GM19239 (cell line): Measurements from ENCODE around the gene C1orf141.
A peak's percentile ranks its signal among the peaks of the same experiment; 100 is the strongest.
"Not testable (repeated sequence)": the region's sequence is repeated elsewhere in the genome, so short reads cannot be mapped to it uniquely, and the experiment has no call there.

Source experiments
- DNase-seq: peaks from one replicate; pipeline ENCODE4 v3.0.0; 2011; ENCODE audit warnings: low spot score; ENCODE audit not compliant: insufficient read length
- FAIRE-seq: peaks from 2 replicates; lab custom pipeline; 2011; peaks lifted over from hg19 to GRCh38; lab: Jason Lieb, UNC

Gene C1orf141

GRCh38 chr1:67144696-67145095 is 9.9 kb upstream of the C1orf141 start:
- DNase-seq: no peak
- FAIRE-seq: no peak

GRCh38 chr1:67143966-67144365 is 9.2 kb upstream of the C1orf141 start:
- DNase-seq: no peak
- FAIRE-seq: no peak

- DNase-seq: no peak
- no peak for FAIRE-seq
Measured at GRCh38 chr1:67142931-67143330, 8.2 kb upstream of the C1orf141 start.

- not testable (repeated sequence) for DNase-seq, FAIRE-seq
Measured at GRCh38 chr1:67141832-67142231, 7.1 kb upstream of the C1orf141 start.

GRCh38 chr1:67140460-67140859 is 5.7 kb upstream of the C1orf141 start:
- no peak for FAIRE-seq

GRCh38 chr1:67138813-67139499 is 4.2 kb upstream of the C1orf141 start:
- FAIRE-seq (no peak), DNase-seq (no peak)

More at GRCh38 chr1:67140460-67140859, 5.7 kb upstream of the C1orf141 start:
- DNase-seq: no peak

- DNase-seq (no peak), FAIRE-seq (peak; percentile 11)
Measured at GRCh38 chr1:67137307-67137753, 2.6 kb upstream of the C1orf141 start.

GRCh38 chr1:67135354-67135753 is 584 bp upstream of the C1orf141 start:
- DNase-seq: no peak
- no peak for FAIRE-seq

- FAIRE-seq: no peak
- DNase-seq: no peak
Measured at GRCh38 chr1:67133177-67133576, 1.6 kb downstream of the C1orf141 start.

GRCh38 chr1:67130673-67131072 is 4.1 kb downstream of the C1orf141 start:
- FAIRE-seq (no peak), DNase-seq (no peak)

- DNase-seq (no peak), FAIRE-seq (no peak)
Measured at GRCh38 chr1:67126974-67127373, 7.8 kb downstream of the C1orf141 start.

GRCh38 chr1:67126111-67126746 is 8.5 kb downstream of the C1orf141 start:
- no peak for DNase-seq
- no peak for FAIRE-seq

- no peak for FAIRE-seq
Measured at GRCh38 chr1:67124455-67124854, 10.3 kb downstream of the C1orf141 start.

GRCh38 chr1:67120855-67121619 is 13.7 kb downstream of the C1orf141 start:
- no peak for FAIRE-seq

More at GRCh38 chr1:67124455-67124854, 10.3 kb downstream of the C1orf141 start:
- no peak for DNase-seq

GRCh38 chr1:67118646-67119045 is 16.1 kb downstream of the C1orf141 start:
- DNase-seq (no peak), FAIRE-seq (no peak)

More at GRCh38 chr1:67120855-67121619, 13.7 kb downstream of the C1orf141 start:
- no peak for DNase-seq

GRCh38 chr1:67118191-67118590 is 16.6 kb downstream of the C1orf141 start:
- DNase-seq: no peak
- no peak for FAIRE-seq

GRCh38 chr1:67114162-67114561 is 20.6 kb downstream of the C1orf141 start:
- FAIRE-seq (no peak), DNase-seq (no peak)

GRCh38 chr1:67110352-67110751 is 24.4 kb downstream of the C1orf141 start:
- peak; percentile 81 for FAIRE-seq
- no peak for DNase-seq

- FAIRE-seq (no peak), DNase-seq (no peak)
Measured at GRCh38 chr1:67105508-67105907, 29.3 kb downstream of the C1orf141 start.

GRCh38 chr1:67103548-67103947 is 31.2 kb downstream of the C1orf141 start:
- FAIRE-seq (no peak), DNase-seq (no peak)

- DNase-seq (no peak), FAIRE-seq (no peak)
Measured at GRCh38 chr1:67100833-67101232, 33.9 kb downstream of the C1orf141 start.
